ENCODE results near the gene ARID1B. TPM values are rescaled to one million over a fixed set of nuclear protein-coding genes. Genes with fewer than 3 reads are reported as not detected.

The ARID1B gene
- total and polyA plus RNA-seq, 2 donors = 36.2 to 213 TPM

DNA sequence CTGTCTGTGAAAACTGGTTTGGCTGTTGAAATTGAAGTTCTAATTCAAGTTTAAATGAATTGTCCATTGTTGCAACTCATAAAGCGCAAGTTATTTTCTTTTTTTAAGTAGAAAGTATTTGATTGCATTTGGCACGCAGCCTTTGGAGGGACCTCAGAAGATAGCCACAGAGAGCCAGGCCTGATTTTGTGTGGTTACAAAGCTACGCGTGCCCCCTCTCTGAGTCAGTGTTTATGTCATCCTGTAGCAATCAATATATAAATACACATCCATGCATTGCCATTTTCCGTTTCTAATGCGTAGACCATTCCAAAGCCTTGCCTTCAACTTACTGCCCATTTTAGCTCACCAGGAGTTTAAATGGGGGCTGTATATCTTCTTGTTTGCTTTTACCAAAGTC lies 372.9 kb downstream of the ARID1B start:
- 92% methylated on average over 6 of the region's 6 CpGs for WGBS
- no peak for DNase-seq (ENCODE audit: extremely low spot score)
- no peak overlapping the region for H3K27ac ChIP-seq (ENCODE audit: low read depth)
- H3K36me3 ChIP-seq (ENCODE audit: insufficient read depth) = no peaks in the 10 kb centered on the region
- no peaks in the 10 kb centered on the region for H3K4me1 ChIP-seq (ENCODE audit: insufficient read depth)
- H3K4me3 ChIP-seq (ENCODE audit: low read depth, low read length) = no peak overlapping the region

GRCh38 chr6:157151029-157151428 lies 373.9 kb downstream of the ARID1B start:
- Histone ChIP-seq H3K27ac (ENCODE audit: low read depth) (no peak overlapping the region), H3K4me1 (ENCODE audit: insufficient read depth) (no peaks in the 10 kb centered on the region), H3K36me3 (ENCODE audit: insufficient read depth) (no peaks in the 10 kb centered on the region), H3K4me3 (ENCODE audit: low read depth, low read length) (no peak overlapping the region)
- 80% methylated on average over 11 of the region's 11 CpGs for WGBS
- DNase-seq (ENCODE audit: extremely low spot score) = no peak

- H3K4me1 ChIP-seq (ENCODE audit: insufficient read depth) = no peaks in the 10 kb centered on the region
- no peak overlapping the region for H3K27ac ChIP-seq (ENCODE audit: low read depth)
- no peak for DNase-seq (ENCODE audit: extremely low spot score)
- no peaks in the 10 kb centered on the region for H3K36me3 ChIP-seq (ENCODE audit: insufficient read depth)
- 43% methylated on average over 3 of the region's 3 CpGs for WGBS
- no peak overlapping the region for H3K4me3 ChIP-seq (ENCODE audit: low read depth, low read length)
These were observed 374.8 kb downstream of the ARID1B start for GRCh38 chr6:157151989-157152388.

DNA sequence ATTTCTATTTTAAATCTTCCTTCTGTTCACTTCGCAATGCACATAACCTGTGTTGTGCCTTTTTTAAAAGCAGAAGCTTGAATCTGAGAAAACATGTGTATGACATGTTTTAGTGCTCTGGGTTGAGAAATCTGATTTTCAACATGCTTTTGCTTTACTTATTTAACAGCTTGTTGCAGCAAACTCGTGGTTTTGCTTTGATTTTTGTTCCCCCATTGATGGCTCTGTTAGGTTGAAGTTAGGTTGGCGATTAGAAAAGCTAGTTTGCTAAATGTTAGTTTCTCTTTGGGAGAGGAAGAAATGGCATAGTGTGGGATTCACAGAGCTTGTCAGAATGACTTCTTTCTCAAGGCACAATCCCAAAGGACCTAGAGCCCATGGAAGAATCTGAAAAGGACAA lies 375.4 kb downstream of the ARID1B start:
- 80% methylated on average over 3 of the region's 3 CpGs for WGBS
- H3K27ac ChIP-seq (ENCODE audit: low read depth) = no peak overlapping the region
- H3K4me3 ChIP-seq (ENCODE audit: low read depth, low read length) = no peak overlapping the region
- DNase-seq (ENCODE audit: extremely low spot score) = no peak
- H3K36me3 ChIP-seq (ENCODE audit: insufficient read depth) = no peaks in the 10 kb centered on the region
- H3K4me1 ChIP-seq (ENCODE audit: insufficient read depth) = no peaks in the 10 kb centered on the region

DNA sequence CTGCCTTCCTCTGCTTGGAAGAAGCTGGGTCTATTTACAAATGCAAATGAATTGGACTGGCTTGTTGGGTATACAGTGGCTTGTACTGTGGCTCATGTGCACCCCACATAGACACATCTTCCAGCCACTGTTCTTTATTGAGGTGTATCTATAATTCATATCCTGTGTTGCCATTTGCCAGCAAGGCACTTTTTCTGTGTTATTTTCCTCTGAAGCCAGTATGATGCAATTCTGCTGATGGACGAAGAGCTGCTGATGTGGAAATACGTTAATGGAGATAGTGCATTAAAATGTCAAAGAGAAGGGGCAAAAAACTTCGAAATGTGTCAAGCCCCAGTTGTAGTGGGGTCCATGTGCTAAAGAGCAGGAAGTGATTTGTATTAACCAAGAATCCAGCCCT lies 378.6 kb downstream of the ARID1B start:
- H3K4me1 ChIP-seq (ENCODE audit: insufficient read depth) = no peaks in the 10 kb centered on the region
- 86% methylated on average over 3 of the region's 3 CpGs for WGBS

GRCh38 chr6:157157258-157157657 lies 380.1 kb downstream of the ARID1B start:
- Histone ChIP-seq H3K36me3 (ENCODE audit: insufficient read depth) (no peaks in the 10 kb centered on the region), H3K4me1 (ENCODE audit: insufficient read depth) (no peaks in the 10 kb centered on the region), H3K27ac (ENCODE audit: low read depth) (no peak overlapping the region), H3K4me3 (ENCODE audit: low read depth, low read length) (no peak overlapping the region)
- WGBS = 92% methylated on average over 9 of the region's 9 CpGs
- DNase-seq (ENCODE audit: extremely low spot score) = no peak

More for the DNA sequence above, 378.6 kb downstream of the ARID1B start:
- Histone ChIP-seq H3K4me3 (ENCODE audit: low read depth, low read length) (no peak overlapping the region), H3K27ac (ENCODE audit: low read depth) (no peak overlapping the region), H3K36me3 (ENCODE audit: insufficient read depth) (no peaks in the 10 kb centered on the region)
- DNase-seq (ENCODE audit: extremely low spot score) = no peak

GRCh38 chr6:157158456-157158855 lies 381.3 kb downstream of the ARID1B start:
- no peak overlapping the region for H3K27ac ChIP-seq (ENCODE audit: low read depth)
- no peak for DNase-seq (ENCODE audit: extremely low spot score)
- H3K4me3 ChIP-seq (ENCODE audit: low read depth, low read length) = no peak overlapping the region
- no peaks in the 10 kb centered on the region for H3K4me1 ChIP-seq (ENCODE audit: insufficient read depth)
- WGBS = 90% methylated on average over 4 of the region's 4 CpGs
- H3K36me3 ChIP-seq (ENCODE audit: insufficient read depth) = no peaks in the 10 kb centered on the region

GRCh38 chr6:157158897-157159296 lies 381.7 kb downstream of the ARID1B start:
- no peak for DNase-seq (ENCODE audit: extremely low spot score)
- H3K27ac ChIP-seq (ENCODE audit: low read depth) = no peak overlapping the region
- H3K4me3 ChIP-seq (ENCODE audit: low read depth, low read length) = no peak overlapping the region
- no peaks in the 10 kb centered on the region for H3K36me3 ChIP-seq (ENCODE audit: insufficient read depth)
- WGBS = 91% methylated on average over 3 of the region's 3 CpGs
- no peaks in the 10 kb centered on the region for H3K4me1 ChIP-seq (ENCODE audit: insufficient read depth)

GRCh38 chr6:157159348-157159747 lies 382.2 kb downstream of the ARID1B start:
- WGBS = 86% methylated on average over 4 of the region's 4 CpGs
- no peak for DNase-seq (ENCODE audit: extremely low spot score)
- H3K4me3 ChIP-seq (ENCODE audit: low read depth, low read length) = no peak overlapping the region
- H3K27ac ChIP-seq (ENCODE audit: low read depth) = no peak overlapping the region
- H3K4me1 ChIP-seq (ENCODE audit: insufficient read depth) = no peaks in the 10 kb centered on the region
- H3K36me3 ChIP-seq (ENCODE audit: insufficient read depth) = no peaks in the 10 kb centered on the region

GRCh38 chr6:157161912-157162311 lies 384.7 kb downstream of the ARID1B start:
- no peak overlapping the region for H3K4me3 ChIP-seq (ENCODE audit: low read depth, low read length)
- WGBS = 63% methylated on average over 4 of the region's 4 CpGs

DNA sequence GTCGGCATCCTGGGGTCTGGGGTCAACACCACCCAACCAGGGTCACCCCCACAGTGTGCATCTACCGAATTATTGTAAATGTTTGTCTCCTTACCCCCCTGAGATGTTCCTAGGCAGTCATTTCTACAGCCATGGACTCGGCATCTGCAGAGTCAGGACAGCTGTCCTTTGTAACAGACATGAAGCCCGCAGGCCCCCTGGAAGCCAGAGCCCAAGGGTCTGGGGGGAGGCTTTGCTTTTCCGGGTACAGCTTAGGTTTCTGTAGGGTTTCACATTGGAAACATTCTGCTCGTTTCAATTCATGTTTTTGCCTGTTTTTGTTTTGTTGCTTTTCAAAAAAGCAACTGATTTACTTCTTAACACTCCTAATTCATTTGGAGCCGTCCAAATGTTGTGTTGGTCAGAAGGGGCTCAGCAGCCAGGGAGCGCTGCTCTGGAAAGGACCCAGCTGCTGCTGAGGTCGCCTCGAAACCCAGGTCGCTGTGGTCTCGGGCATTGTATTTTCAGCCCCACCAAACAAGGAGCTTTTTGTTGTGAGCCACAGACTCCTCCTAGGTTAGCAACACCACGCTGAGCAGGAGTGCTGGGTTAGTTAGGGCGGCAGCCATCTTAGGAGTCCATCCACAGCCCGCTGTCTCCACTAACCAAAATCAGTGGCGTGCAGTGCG lies 385.7 kb downstream of the ARID1B start:
- H3K4me1 ChIP-seq (ENCODE audit: insufficient read depth) = no peaks in the 10 kb centered on the region
- no peaks in the 10 kb centered on the region for H3K36me3 ChIP-seq (ENCODE audit: insufficient read depth)
- WGBS = 87% methylated on average over 17 of the region's 17 CpGs
- no peak overlapping the region for H3K27ac ChIP-seq (ENCODE audit: low read depth)
- no peak for DNase-seq (ENCODE audit: extremely low spot score)
- no peak overlapping the region for H3K4me3 ChIP-seq (ENCODE audit: low read depth, low read length)

More at GRCh38 chr6:157161912-157162311, 384.7 kb downstream of the ARID1B start:
- Histone ChIP-seq H3K4me1 (ENCODE audit: insufficient read depth) (no peaks in the 10 kb centered on the region), H3K27ac (ENCODE audit: low read depth) (no peak overlapping the region), H3K36me3 (ENCODE audit: insufficient read depth) (no peaks in the 10 kb centered on the region)
- no peak for DNase-seq (ENCODE audit: extremely low spot score)

- DNase-seq (ENCODE audit: extremely low spot score) = no peak
- H3K4me3 ChIP-seq (ENCODE audit: low read depth, low read length) = no peak overlapping the region
- WGBS = 83% methylated on average over 4 of the region's 4 CpGs
- no peak overlapping the region for H3K27ac ChIP-seq (ENCODE audit: low read depth)
- H3K36me3 ChIP-seq (ENCODE audit: insufficient read depth) = no peaks in the 10 kb centered on the region
- no peaks in the 10 kb centered on the region for H3K4me1 ChIP-seq (ENCODE audit: insufficient read depth)
These were observed 386.4 kb downstream of the ARID1B start for GRCh38 chr6:157163434-157164159.

- H3K4me3 ChIP-seq (ENCODE audit: low read depth, low read length) = no peak overlapping the region
- no peaks in the 10 kb centered on the region for H3K36me3 ChIP-seq (ENCODE audit: insufficient read depth)
- no peak overlapping the region for H3K27ac ChIP-seq (ENCODE audit: low read depth)
- H3K4me1 ChIP-seq (ENCODE audit: insufficient read depth) = no peaks in the 10 kb centered on the region
- no peak for DNase-seq (ENCODE audit: extremely low spot score)
- WGBS = 100% methylated on average over 1 of the region's 1 CpG
These were observed 387.8 kb downstream of the ARID1B start for GRCh38 chr6:157164972-157165371.

DNA sequence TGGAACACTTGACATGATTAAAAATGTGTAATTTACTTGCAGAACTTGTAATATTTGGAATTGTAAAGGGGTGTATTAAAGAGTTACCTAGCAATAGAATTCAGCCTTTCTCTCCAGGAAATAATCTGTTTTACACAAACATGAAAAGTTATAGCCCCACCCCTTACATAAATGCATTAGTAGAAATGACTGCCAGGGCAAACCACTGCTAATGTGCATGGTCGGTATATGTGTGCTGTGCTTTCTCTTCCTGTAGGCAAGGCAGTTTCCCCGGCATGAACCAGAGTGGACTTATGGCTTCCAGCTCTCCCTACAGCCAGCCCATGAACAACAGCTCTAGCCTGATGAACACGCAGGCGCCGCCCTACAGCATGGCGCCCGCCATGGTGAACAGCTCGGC lies 389.6 kb downstream of the ARID1B start:
- Histone ChIP-seq H3K36me3 (ENCODE audit: insufficient read depth) (no peaks in the 10 kb centered on the region), H3K4me3 (ENCODE audit: low read depth, low read length) (no peak overlapping the region), H3K27ac (ENCODE audit: low read depth) (no peak overlapping the region), H3K4me1 (ENCODE audit: insufficient read depth) (no peaks in the 10 kb centered on the region)
- WGBS = 96% methylated on average over 8 of the region's 8 CpGs
- no peak for DNase-seq (ENCODE audit: extremely low spot score)

Data from urinary bladder (tissue), 4 donors.